Measurements from ENCODE around the gene KCNV2.

The KCNV2 gene

GRCh38 chr9:2765250-2765880 lies 48.1 kb downstream of the KCNV2 start:
- Mint-ChIP-seq H3K27ac (peak overlapping the region; percentile 87), H3K36me3 (ENCODE audit: low read depth) (peaks cover 52% of the 10 kb centered on the region), H3K27me3 (ENCODE audit: low read depth, poor library complexity) (no peaks in the 10 kb centered on the region), H3K9me3 (no peaks in the 10 kb centered on the region), H3K4me1 (peaks cover 6% of the 10 kb centered on the region), H3K4me3 (no peak overlapping the region)
- no peak for DNase-seq
- no peak for TF ChIP-seq CTCF (IDR thresholded peaks at IDR 0.05)

GRCh38 chr9:2767800-2768677 lies 50.7 kb downstream of the KCNV2 start:
- Mint-ChIP-seq H3K36me3 (ENCODE audit: low read depth) (peaks cover 53% of the 10 kb centered on the region), H3K27ac (no peak overlapping the region), H3K27me3 (ENCODE audit: low read depth, poor library complexity) (no peaks in the 10 kb centered on the region), H3K4me3 (no peak overlapping the region), H3K9me3 (peaks cover 13% of the 10 kb centered on the region), H3K4me1 (peaks cover 19% of the 10 kb centered on the region)
- no peak for DNase-seq
- TF ChIP-seq CTCF (IDR thresholded peaks at IDR 0.05), result no peak

- TF ChIP-seq CTCF (IDR thresholded peaks at IDR 0.05), result no peak
- Mint-ChIP-seq H3K4me1 (peaks cover 14% of the 10 kb centered on the region), H3K27ac (peak overlapping the region; percentile 44), H3K4me3 (no peak overlapping the region), H3K36me3 (ENCODE audit: low read depth) (peaks cover 78% of the 10 kb centered on the region), H3K9me3 (peaks cover 44% of the 10 kb centered on the region), H3K27me3 (ENCODE audit: low read depth, poor library complexity) (no peaks in the 10 kb centered on the region)
- no peak for DNase-seq
Measured at GRCh38 chr9:2771087-2771486, 53.8 kb downstream of the KCNV2 start.

GRCh38 chr9:2771661-2772060 lies 54.4 kb downstream of the KCNV2 start:
- no peak overlapping the region for H3K4me3 Mint-ChIP-seq
- H3K36me3 Mint-ChIP-seq (ENCODE audit: low read depth), result peaks cover 83% of the 10 kb centered on the region
- peaks cover 49% of the 10 kb centered on the region for H3K9me3 Mint-ChIP-seq
- peak overlapping the region; percentile 9 for H3K27ac Mint-ChIP-seq
- H3K4me1 Mint-ChIP-seq, result peaks cover 14% of the 10 kb centered on the region
- H3K27me3 Mint-ChIP-seq (ENCODE audit: low read depth, poor library complexity), result no peaks in the 10 kb centered on the region
- DNase-seq, result no peak
- no peak for TF ChIP-seq CTCF (IDR thresholded peaks at IDR 0.05)

GRCh38 chr9:2777454-2777853 lies 60.1 kb downstream of the KCNV2 start:
- H3K36me3 Mint-ChIP-seq (ENCODE audit: low read depth), result peaks cover 100% of the 10 kb centered on the region
- H3K9me3 Mint-ChIP-seq, result peaks cover 73% of the 10 kb centered on the region
- peaks cover 2% of the 10 kb centered on the region for H3K27me3 Mint-ChIP-seq (ENCODE audit: low read depth, poor library complexity)
- H3K4me1 Mint-ChIP-seq, result peaks cover under 1% of the 10 kb centered on the region
- no peak overlapping the region for H3K4me3 Mint-ChIP-seq
- no peak overlapping the region for H3K27ac Mint-ChIP-seq
- no peak for DNase-seq
- TF ChIP-seq CTCF (IDR thresholded peaks at IDR 0.05), result no peak
